A549 (cell line): ENCODE measurements around the gene CEP112. TPM values are rescaled to one million over a fixed set of nuclear protein-coding genes. Genes with fewer than 3 reads are reported as not detected.

Source experiments
- ATAC-seq, 2 experiments: fragments of 200-7000 bp in 1 of 2; fragments of >200 bp in 1 of 2; cut with Nextera tagmentation in 1 of 2; cut with Tn5 transposase in 1 of 2; 3 replicates each; pipeline versions ENCODE4 v1.8.0 to v1.9.1; 2018 to 2020; ENCODE audit warnings: mild to moderate bottlenecking in 1 of 2, moderate library complexity in 1 of 2
- CTCF ChIA-PET: fragments of 300-600 bp; sonication (Branson Sonifier 250); formaldehyde crosslinking; extraction: SDS; loops from one replicate; lab custom pipeline; 2021; ENCODE audit warnings: antibody characterized with exemption, inconsistent platforms; lab: Yijun Ruan, JAX
- POLR2A ChIA-PET: fragments of 350-600 bp; formaldehyde crosslinking; extraction: SDS; loops from one replicate; lab custom pipeline; 2021; ENCODE audit warnings: antibody characterized with exemption, inconsistent platforms; lab: Yijun Ruan, JAX
- DNase-seq, 2 experiments: peaks; one replicate each; pipeline versions ENCODE4 v3.0.0 to v3.0.0-alpha.2; 2011 to 2016; ENCODE audit warnings: low read depth in 1 of 2, low spot score in 1 of 2
- FAIRE-seq: peaks from 2 replicates; lab custom pipeline; 2011; peaks lifted over from hg19 to GRCh38; lab: Jason Lieb, UNC
- H3K27ac ChIP-seq, 2 experiments: fragments of >200 bp; sonication (Bioruptor Twin); formaldehyde crosslinking; 3 replicates each; pipeline ENCODE4 v1.5.1; 2016 to 2017
- H3K4me1 ChIP-seq: fragments of >200 bp; sonication (Bioruptor Twin); formaldehyde crosslinking; 3 replicates; pipeline ENCODE4 v1.6.1; 2016
- H3K4me2 ChIP-seq: fragments of >200 bp; sonication (Bioruptor Twin); formaldehyde crosslinking; 3 replicates; pipeline ENCODE4 v1.6.1; 2016
- H3K4me3 ChIP-seq: fragments of >200 bp; sonication (Bioruptor Twin); formaldehyde crosslinking; 3 replicates; pipeline ENCODE4 v1.5.1; 2016
- H3K9me3 ChIP-seq: fragments of >200 bp; sonication (Bioruptor Twin); formaldehyde crosslinking; 3 replicates; pipeline ENCODE4 v1.6.1; 2016
- BHLHE40 ChIP-seq: IDR thresholded peaks from 2 replicates; pipeline ENCODE4 v1.6.1; 2012; ENCODE audit warnings: low read depth, low read length, inconsistent platforms
- CBX2 ChIP-seq: fragments of 200-600 bp; sonication (generic); IDR thresholded peaks from 2 replicates; pipeline ENCODE4 v1.6.1; 2016; ENCODE audit warnings: low read depth, mild to moderate bottlenecking, borderline replicate concordance
- CEBPB ChIP-seq, 2 experiments: fragments of >200 bp in 1 of 2; sonication (Bioruptor Twin) in 1 of 2; formaldehyde crosslinking in 1 of 2; IDR thresholded peaks; 2 replicates each; pipeline ENCODE4 v1.6.1; 2012 to 2016
- EHMT2 ChIP-seq: fragments of 200-600 bp; sonication (generic); IDR thresholded peaks from 2 replicates; pipeline ENCODE4 v1.6.1; 2016; ENCODE audit warnings: antibody characterized with exemption, low read depth, mild to moderate bottlenecking, moderate library complexity
- FOXS1 ChIP-seq: fragments of 250-450 bp; sonication (Bioruptor Pico); IDR thresholded peaks from 2 replicates; pipeline ENCODE4 v1.5.0; 2020; ENCODE audit warnings: mild to moderate bottlenecking, moderate library complexity
- HOXA7 ChIP-seq: fragments of 250-450 bp; sonication (Bioruptor Pico); IDR thresholded peaks from 2 replicates; pipeline ENCODE4 v1.5.0; 2020; ENCODE audit warnings: mild to moderate bottlenecking, moderate library complexity
- HOXB5 ChIP-seq: fragments of 250-450 bp; sonication (Bioruptor Pico); IDR thresholded peaks from 2 replicates; pipeline ENCODE4 v1.5.0; 2020; ENCODE audit warnings: mild to moderate bottlenecking, moderate library complexity
- MAFK ChIP-seq: fragments of 450-650 bp; IDR thresholded peaks from 2 replicates; pipeline ENCODE4 v1.6.1; 2014; ENCODE audit not compliant: partially characterized antibody
- MAZ ChIP-seq: fragments of 150-350 bp; IDR thresholded peaks from 2 replicates; pipeline ENCODE4 v1.6.1; 2014; ENCODE audit warnings: antibody characterized with exemption, low read depth, low read length, borderline replicate concordance
- MYC ChIP-seq: IDR thresholded peaks from 2 replicates; pipeline ENCODE4 v1.6.1; 2012; ENCODE audit warnings: mild to moderate bottlenecking, inconsistent platforms, low read length, improper control_type of control experiment, borderline replicate concordance
- PHF8 ChIP-seq: fragments of 200-600 bp; sonication (generic); IDR thresholded peaks from 2 replicates; pipeline ENCODE4 v1.6.1; 2016; ENCODE audit warnings: low read depth, mild to moderate bottlenecking, antibody characterized with exemption, moderate library complexity, borderline replicate concordance
- RAD21 ChIP-seq, 2 experiments: fragments of >200 bp in 1 of 2; sonication (Bioruptor Twin) in 1 of 2; formaldehyde crosslinking in 1 of 2; IDR thresholded peaks in 1 of 2; conservative IDR thresholded peaks in 1 of 2; 2 replicates in 1 of 2; 3 replicates in 1 of 2; pipeline ENCODE4 v1.6.1; 2012 to 2018; ENCODE audit warnings: inconsistent platforms in 1 of 2
- RARB ChIP-seq: fragments of 250-450 bp; sonication (Bioruptor Pico); IDR thresholded peaks from 2 replicates; pipeline ENCODE4 v1.8.0; 2021; ENCODE audit warnings: mild to moderate bottlenecking, moderate library complexity
- RNF2 ChIP-seq: fragments of 200-600 bp; sonication (generic); IDR thresholded peaks from 2 replicates; pipeline ENCODE4 v1.6.1; 2016; ENCODE audit warnings: low read depth, mild to moderate bottlenecking, antibody characterized with exemption, moderate library complexity, borderline replicate concordance
- SREBF2 ChIP-seq: fragments of 450-650 bp; IDR thresholded peaks from 2 replicates; pipeline ENCODE4 v1.6.1; 2014; ENCODE audit warnings: mild to moderate bottlenecking, moderate library complexity
- TP53 ChIP-seq: fragments of 250-450 bp; sonication (Bioruptor Pico); IDR thresholded peaks from 2 replicates; pipeline ENCODE4 v1.5.0; 2021; ENCODE audit warnings: mild to moderate bottlenecking, moderate library complexity
- ZC3H11A ChIP-seq: fragments of 450-650 bp; IDR thresholded peaks from 2 replicates; pipeline ENCODE4 v1.6.1; 2014; ENCODE audit warnings: antibody characterized with exemption, mild to moderate bottlenecking
- WGBS: methylation state at CpG from one replicate; pipeline ENCODE4 v1.1.6; 2017; ENCODE audit errors: missing lambda C conversion rate; 5-methylcytosine and 5-hydroxymethylcytosine counted together
- polyA plus RNA-seq, 4 experiments: library from polyadenylated mRNA; depleted of rRNA in 3 of 4; stranded (reverse); fragments of >200 nt; fragmentation: RNase III in 1 of 4; extraction: RNeasy Plus Mini Kit Qiagen cat#74134 plus additional on column Dnase treatment in 1 of 4; gene quantifications; 2 replicates in 3 of 4; 3 replicates in 1 of 4; pipeline ENCODE4 v1.2.3, GENCODE V29; 2011 to 2017
- TF ChIP-seq, protein P1 (sequence below): fragments of 450-650 bp; IDR thresholded peaks from 2 replicates; pipeline ENCODE4 v1.6.1; 2014; ENCODE audit warnings: antibody characterized with exemption
- TF ChIP-seq, protein P2 (sequence below): IDR thresholded peaks from 2 replicates; pipeline ENCODE4 v1.6.1; 2012; ENCODE audit warnings: low read depth, borderline replicate concordance
- TF ChIP-seq, protein P3 (sequence below): fragments of >200 bp; sonication (Bioruptor Twin); formaldehyde crosslinking; IDR thresholded peaks from 3 replicates; pipeline ENCODE4 v1.5.1; 2016

The CEP112 gene
- polyA plus RNA-seq, 2 of the 4 experiments (the other 2 are of a cell fraction), result 9.6 to 15.2 TPM

DNA sequence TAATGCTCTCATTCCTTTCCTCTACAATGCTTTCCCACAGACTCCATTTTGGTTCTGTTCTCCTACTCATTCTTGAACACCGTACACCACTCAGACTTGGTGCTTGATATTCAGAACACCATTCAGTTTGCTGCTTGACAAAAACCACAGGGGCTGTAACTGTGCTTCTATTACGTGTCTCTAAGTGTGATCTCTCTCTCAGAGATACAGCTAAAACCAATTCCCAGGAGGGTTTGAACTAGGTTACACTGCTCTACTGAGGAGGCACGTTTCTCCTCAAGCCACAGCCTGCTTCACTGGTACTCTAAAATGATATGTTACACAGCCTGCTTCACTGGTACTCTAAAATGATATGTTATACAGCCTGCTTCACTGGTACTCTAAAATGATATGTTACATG, 175.7 kb downstream of the CEP112 start:
- peak; percentile 68 for FAIRE-seq
- 63% methylated on average over 3 of the region's 3 CpGs for WGBS
- CTCF ChIA-PET, result no interaction called here

DNA sequence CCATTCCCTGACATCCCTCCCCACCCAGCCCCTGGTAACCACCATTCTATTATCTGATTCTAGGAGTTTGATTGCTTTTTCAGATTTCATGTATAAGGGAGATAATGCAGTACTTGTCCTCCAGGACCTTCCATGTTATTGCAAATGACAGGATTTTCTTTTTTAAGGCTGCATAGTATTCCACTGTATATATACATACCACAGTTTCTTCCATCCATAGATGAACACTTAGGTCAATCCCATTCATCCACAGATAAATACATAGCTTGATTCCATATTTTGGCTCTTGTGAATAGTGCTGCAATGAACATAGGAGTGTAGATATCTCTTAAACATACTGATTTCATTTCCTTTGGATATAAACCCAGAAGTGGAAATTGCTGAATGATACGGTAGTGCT, 183.3 kb downstream of the CEP112 start:
- TF ChIP-seq, protein P1, sequence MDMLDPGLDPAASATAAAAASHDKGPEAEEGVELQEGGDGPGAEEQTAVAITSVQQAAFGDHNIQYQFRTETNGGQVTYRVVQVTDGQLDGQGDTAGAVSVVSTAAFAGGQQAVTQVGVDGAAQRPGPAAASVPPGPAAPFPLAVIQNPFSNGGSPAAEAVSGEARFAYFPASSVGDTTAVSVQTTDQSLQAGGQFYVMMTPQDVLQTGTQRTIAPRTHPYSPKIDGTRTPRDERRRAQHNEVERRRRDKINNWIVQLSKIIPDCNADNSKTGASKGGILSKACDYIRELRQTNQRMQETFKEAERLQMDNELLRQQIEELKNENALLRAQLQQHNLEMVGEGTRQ, result no peak
- no peak for TF ChIP-seq ZC3H11A
- no peak for TF ChIP-seq TP53 (CRISPR knock-in tag)
- no peak for TF ChIP-seq PHF8
- no peak for TF ChIP-seq CBX2
- TF ChIP-seq RAD21 (conservative IDR thresholded peaks at IDR 0.05 in 1 of 2, IDR thresholded peaks at IDR 0.05 in 1 of 2), result no peak
- TF ChIP-seq HOXB5 (CRISPR knock-in tag), result no peak
- TF ChIP-seq RARB (CRISPR knock-in tag), result no peak
- TF ChIP-seq, all 56 proteins: peak for 0
- FAIRE-seq (no peak), ATAC-seq (no peak), DNase-seq (no peak)
- H3K27ac ChIP-seq, result no peak overlapping the region
- CTCF ChIA-PET, result no interaction called here
- no peaks in the 10 kb centered on the region for H3K4me1 ChIP-seq
- no peaks in the 10 kb centered on the region for H3K9me3 ChIP-seq
- H3K4me3 ChIP-seq, result no peak overlapping the region
- H3K4me2 ChIP-seq, result no peak overlapping the region
- POLR2A ChIA-PET, result no interaction called here
- 24% methylated on average over 1 of the region's 1 CpG for WGBS

More for the DNA sequence above, 175.7 kb downstream of the CEP112 start:
- Histone ChIP-seq H3K4me3 (no peak overlapping the region), H3K27ac (no peak overlapping the region), H3K4me2 (no peak overlapping the region), H3K9me3 (no peaks in the 10 kb centered on the region), H3K4me1 (no peaks in the 10 kb centered on the region)
- ATAC-seq (no peak), DNase-seq (no peak)
- TF ChIP-seq BHLHE40, result no peak
- POLR2A ChIA-PET, result no interaction called here

DNA sequence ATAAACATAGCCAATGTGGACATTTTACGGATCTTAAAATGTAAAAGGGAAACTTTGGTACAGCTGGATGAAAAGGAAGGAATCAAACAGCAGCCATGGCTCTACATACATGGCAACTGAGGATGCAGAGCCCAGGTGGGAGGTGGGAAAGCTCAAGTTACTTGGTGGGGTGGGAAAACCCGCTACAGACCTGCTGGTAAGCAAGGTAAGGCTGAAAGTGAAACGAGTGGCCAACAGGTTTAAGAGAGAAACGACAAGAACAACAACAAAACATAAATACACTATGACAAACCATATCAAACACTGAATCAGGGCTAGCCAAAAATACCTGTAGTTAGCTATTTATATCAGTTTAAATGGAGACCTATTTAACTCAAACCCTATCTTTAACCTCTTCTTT, 185.3 kb downstream of the CEP112 start:
- Histone ChIP-seq H3K4me1 (no peaks in the 10 kb centered on the region), H3K4me2 (no peak overlapping the region), H3K4me3 (no peak overlapping the region), H3K27ac (no peak overlapping the region)
- DNase-seq (no peak), FAIRE-seq (peak; percentile 67), ATAC-seq (no peak)
- ChIA-PET CTCF (no interaction called here), POLR2A (no interaction called here)
- 55% methylated on average over 4 of the region's 4 CpGs for WGBS
- no peak for TF ChIP-seq HOXA7
- TF ChIP-seq, protein P2, sequence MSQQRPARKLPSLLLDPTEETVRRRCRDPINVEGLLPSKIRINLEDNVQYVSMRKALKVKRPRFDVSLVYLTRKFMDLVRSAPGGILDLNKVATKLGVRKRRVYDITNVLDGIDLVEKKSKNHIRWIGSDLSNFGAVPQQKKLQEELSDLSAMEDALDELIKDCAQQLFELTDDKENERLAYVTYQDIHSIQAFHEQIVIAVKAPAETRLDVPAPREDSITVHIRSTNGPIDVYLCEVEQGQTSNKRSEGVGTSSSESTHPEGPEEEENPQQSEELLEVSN, result no peak
- no peak for TF ChIP-seq MAZ
- TF ChIP-seq MYC, result no peak
- TF ChIP-seq, protein P3, sequence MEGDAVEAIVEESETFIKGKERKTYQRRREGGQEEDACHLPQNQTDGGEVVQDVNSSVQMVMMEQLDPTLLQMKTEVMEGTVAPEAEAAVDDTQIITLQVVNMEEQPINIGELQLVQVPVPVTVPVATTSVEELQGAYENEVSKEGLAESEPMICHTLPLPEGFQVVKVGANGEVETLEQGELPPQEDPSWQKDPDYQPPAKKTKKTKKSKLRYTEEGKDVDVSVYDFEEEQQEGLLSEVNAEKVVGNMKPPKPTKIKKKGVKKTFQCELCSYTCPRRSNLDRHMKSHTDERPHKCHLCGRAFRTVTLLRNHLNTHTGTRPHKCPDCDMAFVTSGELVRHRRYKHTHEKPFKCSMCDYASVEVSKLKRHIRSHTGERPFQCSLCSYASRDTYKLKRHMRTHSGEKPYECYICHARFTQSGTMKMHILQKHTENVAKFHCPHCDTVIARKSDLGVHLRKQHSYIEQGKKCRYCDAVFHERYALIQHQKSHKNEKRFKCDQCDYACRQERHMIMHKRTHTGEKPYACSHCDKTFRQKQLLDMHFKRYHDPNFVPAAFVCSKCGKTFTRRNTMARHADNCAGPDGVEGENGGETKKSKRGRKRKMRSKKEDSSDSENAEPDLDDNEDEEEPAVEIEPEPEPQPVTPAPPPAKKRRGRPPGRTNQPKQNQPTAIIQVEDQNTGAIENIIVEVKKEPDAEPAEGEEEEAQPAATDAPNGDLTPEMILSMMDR, result no peak
- no peak for TF ChIP-seq CEBPB (IDR thresholded peaks at IDR 0.05)
- no peak for TF ChIP-seq HOXB5 (CRISPR knock-in tag)
- TF ChIP-seq RNF2, result no peak
- TF ChIP-seq EHMT2, result no peak
- TF ChIP-seq MAFK, result no peak
- TF ChIP-seq FOXS1, result no peak
- TF ChIP-seq, protein P1, result no peak
- no peak for TF ChIP-seq SREBF2
- TF ChIP-seq, all 56 proteins: peak for 0
- H3K9me3 ChIP-seq, result no peaks in the 10 kb centered on the region
